ENCODE measurements around the gene KRTAP4-11. TPM values are rescaled to one million over a fixed set of nuclear protein-coding genes. Genes with fewer than 3 reads are reported as not detected.
"Not testable (repeated sequence)": the region's sequence is repeated elsewhere in the genome, so short reads cannot be mapped to it uniquely, and the experiment has no call there.

Gene KRTAP4-11
- total RNA-seq, 2 experiments from 2014 or later = not detected

DNA sequence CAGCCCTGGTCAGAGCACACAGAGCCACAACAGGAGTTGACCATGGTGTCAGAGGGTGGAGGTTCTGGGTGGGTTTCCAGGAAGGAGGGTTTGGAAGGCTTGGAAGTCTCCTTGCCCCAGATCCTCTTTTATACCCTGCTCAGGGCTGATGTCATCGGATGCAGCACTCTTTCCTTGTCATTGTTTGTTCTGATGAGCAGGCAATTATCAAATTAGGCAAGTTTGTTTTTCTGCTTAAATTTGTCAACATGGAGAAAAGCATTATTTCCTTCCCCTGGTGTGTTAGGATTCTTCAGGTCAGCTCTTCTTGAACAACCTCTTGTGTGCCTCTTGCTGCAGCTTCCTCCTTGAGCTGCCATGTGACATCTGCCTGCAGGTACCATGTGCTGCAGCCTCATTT lies 42.5 kb upstream of the KRTAP4-11 start, which contains the start of gene KRTAP4-4:
Gene KRTAP4-4, minus strand, starts transcription at position 101 of the 400 bp plus-strand sequence. Its CDS starts 57 bp downstream, at position 44.
- Histone ChIP-seq H3K4me2 (ENCODE audit: low read length) (no peak within 1 kb of the TSS), H3K4me1 (ENCODE audit: insufficient read depth, low read length, poor library complexity, severe bottlenecking) (no peaks in the 10 kb centered on the region), H3K4me3 (ENCODE audit: low read depth, low read length, poor library complexity, severe bottlenecking) (no peak within 1 kb of the TSS), H3K27ac (ENCODE audit: low read depth, low read length, poor library complexity, severe bottlenecking) (no peak within 1 kb of the TSS), H2AFZ (ENCODE audit: low read length) (no peak within 1 kb of the TSS), H4K20me1 (ENCODE audit: insufficient read depth, low read length) (no peaks in the 10 kb centered on the region; the same call in 1 of the 2 replicates), H3K36me3 (ENCODE audit: insufficient read depth, low read length) (no peaks in the 10 kb centered on the region), H3K79me2 (ENCODE audit: insufficient read depth, low read depth, low read length) (no peaks in the 10 kb centered on the region), H3K9me3 (ENCODE audit: low read length) (no peaks in the 10 kb centered on the region), H3K9me2 (ENCODE audit: insufficient read depth, low read length) (no peaks in the 10 kb centered on the region)
- ChIA-PET POLR2A (no interaction called here), CTCF (ENCODE audit: unreplicated experiment) (no interaction called here)
- DNase-seq (ENCODE audit: low spot score) = no peak
- intact Hi-C loops (cut with micrococcal nuclease; ENCODE audit: unreplicated experiment) = no loop called here
- no TSS peak for BruUV-seq (replicated peaks)
- TF ChIP-seq, protein P1, sequence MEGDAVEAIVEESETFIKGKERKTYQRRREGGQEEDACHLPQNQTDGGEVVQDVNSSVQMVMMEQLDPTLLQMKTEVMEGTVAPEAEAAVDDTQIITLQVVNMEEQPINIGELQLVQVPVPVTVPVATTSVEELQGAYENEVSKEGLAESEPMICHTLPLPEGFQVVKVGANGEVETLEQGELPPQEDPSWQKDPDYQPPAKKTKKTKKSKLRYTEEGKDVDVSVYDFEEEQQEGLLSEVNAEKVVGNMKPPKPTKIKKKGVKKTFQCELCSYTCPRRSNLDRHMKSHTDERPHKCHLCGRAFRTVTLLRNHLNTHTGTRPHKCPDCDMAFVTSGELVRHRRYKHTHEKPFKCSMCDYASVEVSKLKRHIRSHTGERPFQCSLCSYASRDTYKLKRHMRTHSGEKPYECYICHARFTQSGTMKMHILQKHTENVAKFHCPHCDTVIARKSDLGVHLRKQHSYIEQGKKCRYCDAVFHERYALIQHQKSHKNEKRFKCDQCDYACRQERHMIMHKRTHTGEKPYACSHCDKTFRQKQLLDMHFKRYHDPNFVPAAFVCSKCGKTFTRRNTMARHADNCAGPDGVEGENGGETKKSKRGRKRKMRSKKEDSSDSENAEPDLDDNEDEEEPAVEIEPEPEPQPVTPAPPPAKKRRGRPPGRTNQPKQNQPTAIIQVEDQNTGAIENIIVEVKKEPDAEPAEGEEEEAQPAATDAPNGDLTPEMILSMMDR (conservative IDR thresholded peaks at IDR 0.05; ENCODE audit: low read length) = no peak
- no peak for TF ChIP-seq EZH2phosphoT487 (IDR thresholded peaks at IDR 0.05; ENCODE audit: borderline replicate concordance, low read depth, low read length)

DNA sequence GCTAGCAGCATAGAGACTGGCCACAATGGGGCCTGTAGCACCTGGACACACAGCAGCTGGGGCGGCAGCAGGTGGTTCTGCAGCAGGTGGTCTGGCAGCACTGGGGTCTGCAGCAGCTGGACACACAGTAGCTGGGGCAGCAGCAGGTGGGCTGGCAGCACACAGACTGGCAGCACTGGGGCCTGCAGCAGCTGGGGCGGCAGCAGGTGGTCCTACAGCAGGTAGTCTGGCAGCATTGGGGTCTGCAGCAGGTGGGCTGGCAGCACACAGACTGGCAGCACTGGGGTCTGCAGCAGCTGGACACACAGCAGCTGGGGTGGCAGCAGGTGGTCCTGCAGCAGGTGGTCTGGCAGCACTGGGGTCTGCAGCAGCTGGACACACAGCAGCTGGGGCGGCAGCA lies 42.0 kb upstream of the KRTAP4-11 start:
- intact Hi-C loops (cut with micrococcal nuclease; ENCODE audit: unreplicated experiment); DNase-seq (ENCODE audit: low spot score); POLR2A ChIA-PET; H3K9me3 ChIP-seq (ENCODE audit: low read length); BruUV-seq (replicated peaks); H3K27ac ChIP-seq (ENCODE audit: low read depth, low read length, poor library complexity, severe bottlenecking); CTCF ChIA-PET (ENCODE audit: unreplicated experiment); H3K9me2 ChIP-seq (ENCODE audit: insufficient read depth, low read length); H3K79me2 ChIP-seq (ENCODE audit: insufficient read depth, low read depth, low read length); H3K4me3 ChIP-seq (ENCODE audit: low read depth, low read length, poor library complexity, severe bottlenecking); H3K4me2 ChIP-seq (ENCODE audit: low read length); H3K36me3 ChIP-seq (ENCODE audit: insufficient read depth, low read length); H3K4me1 ChIP-seq (ENCODE audit: insufficient read depth, low read length, poor library complexity, severe bottlenecking); H4K20me1 ChIP-seq (ENCODE audit: insufficient read depth, low read length); H2AFZ ChIP-seq (ENCODE audit: low read length): not testable (repeated sequence)

DNA sequence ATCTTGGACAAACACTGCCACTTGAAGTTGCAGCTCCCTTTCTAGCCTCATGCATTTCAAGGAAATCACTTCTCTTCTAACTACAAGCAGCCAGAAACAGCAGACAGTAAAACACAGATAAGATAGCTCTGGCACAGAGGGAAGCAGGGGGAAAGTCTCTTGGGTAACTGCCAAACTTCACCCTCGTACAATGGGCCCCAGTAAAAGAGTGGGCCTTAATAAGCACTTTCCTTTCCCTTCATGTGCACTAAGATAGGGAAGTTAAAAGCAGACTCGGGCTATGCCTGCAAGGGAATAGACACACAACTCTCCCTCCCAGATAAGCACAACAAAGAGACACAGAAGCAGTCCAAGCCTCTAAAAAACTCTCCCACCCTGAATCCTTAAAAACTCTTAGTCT lies 35.7 kb upstream of the KRTAP4-11 start:
- no peaks in the 10 kb centered on the region for H3K9me3 ChIP-seq (ENCODE audit: low read length)
- no peak overlapping the region for H3K4me3 ChIP-seq (ENCODE audit: low read depth, low read length, poor library complexity, severe bottlenecking)
- no peaks in the 10 kb centered on the region for H3K4me1 ChIP-seq (ENCODE audit: insufficient read depth, low read length, poor library complexity, severe bottlenecking)
- intact Hi-C loops (cut with micrococcal nuclease; ENCODE audit: unreplicated experiment) = no loop called here
- H3K36me3 ChIP-seq (ENCODE audit: insufficient read depth, low read length) = no peaks in the 10 kb centered on the region
- no TSS peak for BruUV-seq (replicated peaks)
- no peak for DNase-seq (ENCODE audit: low spot score)
- CTCF ChIA-PET (ENCODE audit: unreplicated experiment) = no interaction called here
- H3K4me2 ChIP-seq (ENCODE audit: low read length) = no peak overlapping the region
- H3K9me2 ChIP-seq (ENCODE audit: insufficient read depth, low read length) = no peaks in the 10 kb centered on the region
- H4K20me1 ChIP-seq (ENCODE audit: insufficient read depth, low read length) = no peaks in the 10 kb centered on the region
- no peak overlapping the region for H3K27ac ChIP-seq (ENCODE audit: low read depth, low read length, poor library complexity, severe bottlenecking)
- H3K79me2 ChIP-seq (ENCODE audit: insufficient read depth, low read depth, low read length) = no peaks in the 10 kb centered on the region
- no peak for TF ChIP-seq EZH2phosphoT487 (IDR thresholded peaks at IDR 0.05; ENCODE audit: borderline replicate concordance, low read depth, low read length)
- TF ChIP-seq, protein P1 (conservative IDR thresholded peaks at IDR 0.05; ENCODE audit: low read length) = no peak
- POLR2A ChIA-PET = no interaction called here
- H2AFZ ChIP-seq (ENCODE audit: low read length) = no peak overlapping the region
